NCI-H774 (cell line): ENCODE data around the gene OTOR.
A peak's percentile ranks its signal among the peaks of the same experiment; 100 is the strongest.

Experiments used
- DNase-seq: peaks from one replicate; lab custom pipeline; 2025; lab: John Stamatoyannopoulos, UW

OTOR gene

DNA sequence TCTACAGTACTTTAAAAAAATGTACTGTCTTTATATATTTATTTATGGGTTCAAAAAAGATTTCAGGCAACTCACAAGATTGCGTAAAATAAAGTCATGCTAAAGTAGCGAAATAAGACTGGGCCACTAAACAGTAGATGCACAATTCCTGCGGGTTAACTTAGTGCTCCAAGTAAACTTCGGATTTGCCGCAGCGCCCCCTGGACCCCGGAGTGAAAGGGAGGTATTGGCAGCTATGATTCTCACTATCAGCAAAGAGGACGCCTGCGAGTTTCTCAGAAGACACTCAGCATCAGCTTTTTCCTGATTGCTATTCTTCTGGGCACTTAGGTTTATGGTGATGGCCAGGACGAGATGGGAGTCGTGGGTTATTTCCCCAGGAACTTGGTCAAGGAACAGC, 1.4 kb downstream of the OTOR start:
- DNase-seq = no peak

DNA sequence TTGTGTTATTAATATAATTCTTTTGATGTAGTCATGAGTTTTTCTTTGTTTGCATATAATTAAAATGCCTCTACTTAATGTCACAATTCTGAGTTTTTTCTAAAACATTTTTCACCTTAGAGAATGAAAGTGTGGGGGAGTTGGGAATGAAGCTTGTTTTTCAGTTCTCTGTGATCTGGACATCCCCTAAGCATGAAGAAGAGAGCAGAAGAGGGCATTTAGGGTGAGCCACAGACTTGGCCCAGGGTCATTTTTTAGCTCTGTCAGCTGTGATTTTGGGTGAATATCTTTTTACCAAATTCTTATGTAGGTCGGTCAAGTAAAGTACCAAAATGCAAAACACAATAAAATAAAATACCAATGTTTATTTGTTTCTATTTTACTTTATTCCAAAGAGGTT, 3.9 kb downstream of the OTOR start:
- DNase-seq = no peak

DNA sequence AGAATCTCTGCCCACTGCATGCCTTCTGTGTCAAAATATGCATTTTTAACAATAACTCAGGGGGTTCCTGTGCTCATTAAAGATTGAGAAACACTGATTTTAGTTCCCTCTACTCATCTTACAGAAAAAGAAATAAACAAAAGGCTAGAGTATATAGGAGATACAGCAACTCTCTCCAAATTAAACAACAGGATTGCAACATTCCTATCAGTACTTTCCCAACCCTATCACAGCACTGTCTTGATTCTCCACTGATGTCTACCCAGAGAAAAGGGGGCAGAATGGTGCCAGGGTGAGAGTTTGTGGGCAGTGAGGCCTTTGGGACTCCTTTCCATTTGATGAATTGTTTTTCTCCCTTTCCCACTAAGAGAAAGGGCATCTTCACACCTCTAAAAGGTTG, 4.7 kb downstream of the OTOR start:
- no peak for DNase-seq

DNA sequence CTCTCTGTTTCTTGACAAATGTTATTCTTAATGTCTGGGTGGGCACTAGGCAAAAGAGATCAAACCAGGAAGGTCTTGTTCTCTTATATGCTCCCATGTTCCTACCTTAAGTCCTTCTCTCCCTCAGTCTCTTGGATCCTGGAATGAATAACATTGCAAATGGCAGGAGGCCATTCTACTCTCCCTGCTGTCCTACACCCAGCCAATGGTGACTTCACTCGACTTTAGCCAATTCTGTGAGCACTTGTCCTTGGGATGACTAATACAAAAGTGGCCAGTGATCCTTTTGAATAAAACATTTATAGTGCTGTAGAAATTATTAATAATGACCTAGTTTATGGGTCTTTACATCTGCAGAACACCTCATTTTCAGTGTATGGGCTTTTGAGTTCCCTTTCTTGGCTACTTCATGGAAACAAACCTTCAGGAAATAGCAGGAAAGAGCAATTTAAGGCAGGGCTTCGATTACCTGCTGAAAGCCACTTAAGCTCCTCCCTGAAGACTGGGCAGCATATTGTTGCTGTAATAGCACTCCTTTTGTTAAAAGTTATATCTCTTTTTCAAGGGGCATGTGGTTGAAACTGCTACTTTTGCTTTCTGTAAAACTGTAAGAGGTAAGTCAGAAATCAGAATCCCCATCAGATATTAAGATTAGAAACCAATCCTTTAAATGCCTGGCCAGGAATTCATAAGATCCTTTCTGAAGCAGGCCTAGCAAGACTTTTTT, 10.5 kb downstream of the OTOR start:
- DNase-seq = no peak

DNA sequence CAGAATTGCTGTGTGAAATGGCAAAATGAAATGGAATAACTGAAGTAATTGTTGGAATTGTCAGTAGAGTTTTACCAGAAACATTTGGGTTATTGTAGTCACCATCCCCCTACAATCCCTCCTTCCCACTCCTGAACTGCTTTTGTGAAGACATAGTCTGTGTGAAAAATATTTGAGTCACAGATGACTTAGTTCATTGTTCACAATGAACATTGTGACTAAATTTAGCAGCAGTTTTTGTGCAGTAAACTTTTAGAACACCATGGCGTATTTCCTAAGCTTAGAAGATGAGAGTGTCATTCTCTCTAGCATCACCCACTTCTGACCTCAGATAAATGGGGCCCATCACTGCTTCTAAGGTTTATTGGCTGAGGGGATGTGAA, 11.0 kb downstream of the OTOR start:
- no peak for DNase-seq

DNA sequence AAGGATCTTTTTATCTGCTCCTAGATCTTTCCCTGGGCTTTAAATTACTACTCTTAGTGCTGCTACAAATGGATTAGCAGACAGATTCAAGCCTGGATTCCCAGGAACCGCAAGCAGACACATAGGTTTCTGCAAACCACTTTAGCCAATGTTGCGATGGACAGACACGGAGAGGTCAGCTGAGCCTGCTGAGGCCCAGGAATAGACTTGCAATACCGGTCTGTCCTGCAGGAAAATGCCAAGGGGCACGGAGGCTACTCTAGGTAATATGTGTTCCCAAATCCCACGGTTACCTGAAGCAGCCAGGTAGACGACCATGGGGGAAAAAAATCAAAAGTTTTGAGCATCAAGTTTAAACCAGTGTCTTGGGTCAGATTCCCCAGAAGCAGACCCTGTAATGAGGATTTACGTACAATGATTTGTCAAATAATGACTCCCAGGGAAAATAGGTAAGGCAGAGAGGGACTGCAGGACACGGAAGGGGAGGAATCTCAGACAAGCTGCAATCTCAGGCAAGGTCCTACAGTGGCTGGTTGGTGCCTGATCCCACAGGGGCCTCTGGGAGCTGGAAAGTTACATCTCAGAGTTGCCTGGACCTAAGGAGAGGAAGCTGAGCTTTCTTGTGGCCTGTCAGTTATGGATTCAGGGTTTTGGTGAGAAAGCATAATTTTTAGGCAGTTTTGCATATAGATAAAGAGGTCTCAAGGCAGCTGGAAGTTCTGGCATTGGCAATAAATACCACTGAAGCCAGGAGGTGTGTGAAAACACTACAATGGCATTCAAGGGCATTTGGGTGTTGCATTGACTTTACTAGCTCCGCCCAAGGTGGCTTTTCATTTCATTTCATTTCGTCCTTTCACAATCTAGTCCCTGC, 12.5 kb downstream of the OTOR start:
- no peak for DNase-seq

DNA sequence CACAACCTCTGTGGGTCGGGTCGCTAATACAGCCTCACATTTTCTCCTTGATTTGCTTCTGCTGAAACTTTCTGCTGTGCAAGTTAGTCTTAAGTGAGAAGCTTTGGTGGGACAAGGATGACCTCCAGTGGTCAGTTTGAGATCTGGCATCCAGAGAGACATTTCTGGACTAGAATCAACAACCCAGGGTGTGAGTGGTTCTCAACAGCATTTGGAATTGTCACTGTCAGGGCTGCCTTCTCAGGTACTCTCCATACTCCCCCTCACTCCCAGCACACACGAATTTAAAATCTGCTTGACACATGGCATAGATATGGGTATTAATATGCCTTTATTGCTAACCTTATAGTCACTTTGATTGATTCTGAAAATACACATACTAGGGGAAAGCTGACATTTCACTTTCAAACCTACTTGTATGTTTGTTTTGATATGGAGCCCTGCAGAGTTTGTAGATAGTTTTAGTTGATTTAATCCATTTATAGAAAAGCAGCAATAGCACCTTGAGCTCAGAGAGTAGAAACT, 13.2 kb downstream of the OTOR start:
- peak; percentile 31 for DNase-seq

DNA sequence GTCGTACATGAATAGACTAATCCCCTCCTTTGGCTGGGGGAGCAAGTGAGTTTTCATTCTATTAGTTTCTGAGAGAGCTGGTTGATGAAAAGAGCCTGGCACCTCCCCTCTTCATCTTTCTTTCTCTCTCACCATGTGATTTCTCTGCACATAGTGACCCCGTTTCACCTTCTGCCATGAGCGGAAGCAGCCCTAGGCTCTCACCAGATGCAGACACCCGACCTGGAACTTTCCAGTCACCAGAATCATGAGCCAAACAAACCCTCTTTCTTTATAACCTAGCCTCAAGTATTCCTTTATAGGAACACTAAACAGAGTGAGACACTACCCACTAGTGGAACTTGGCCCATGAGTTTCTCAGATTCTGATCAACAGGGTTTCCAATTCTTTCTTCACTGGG, 16.4 kb downstream of the OTOR start:
- no peak for DNase-seq

DNA sequence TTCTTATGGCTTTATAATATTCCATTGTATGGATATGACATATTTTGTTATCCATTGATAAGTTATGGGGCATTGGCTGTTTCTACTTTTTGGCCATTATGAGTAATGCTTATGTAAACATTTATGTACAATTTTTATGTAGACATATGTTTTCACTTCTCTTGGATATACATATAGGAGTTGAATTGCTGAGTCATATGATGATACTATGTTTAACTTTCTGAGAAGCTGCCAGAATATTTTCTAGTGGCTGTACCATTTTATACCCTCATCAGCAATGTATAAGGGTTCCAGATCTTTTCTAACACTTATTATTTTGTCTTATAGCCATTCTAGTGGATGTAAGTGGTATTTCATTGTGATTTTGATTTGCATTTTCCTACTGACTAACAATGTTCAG, 23.1 kb downstream of the OTOR start:
- no peak for DNase-seq

DNA sequence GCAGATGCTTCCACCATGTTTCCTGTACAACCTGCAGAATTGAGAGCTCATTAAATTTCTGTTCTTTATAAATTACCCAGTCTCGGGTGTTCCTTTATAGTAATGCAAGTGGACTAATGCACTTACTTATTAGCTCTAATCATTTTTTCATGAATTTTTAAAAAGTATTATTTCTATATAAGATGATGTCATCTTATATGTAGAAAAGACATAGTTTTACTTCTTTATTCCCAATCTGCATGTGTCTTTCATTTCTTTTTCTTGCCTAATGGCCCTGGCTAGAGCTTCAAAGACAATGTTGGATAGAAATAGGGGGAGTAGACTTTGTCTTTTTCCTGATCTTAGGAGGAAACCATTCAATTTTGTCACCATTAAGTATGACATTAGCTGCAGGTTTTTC, 27.8 kb downstream of the OTOR start:
- DNase-seq = no peak

DNA sequence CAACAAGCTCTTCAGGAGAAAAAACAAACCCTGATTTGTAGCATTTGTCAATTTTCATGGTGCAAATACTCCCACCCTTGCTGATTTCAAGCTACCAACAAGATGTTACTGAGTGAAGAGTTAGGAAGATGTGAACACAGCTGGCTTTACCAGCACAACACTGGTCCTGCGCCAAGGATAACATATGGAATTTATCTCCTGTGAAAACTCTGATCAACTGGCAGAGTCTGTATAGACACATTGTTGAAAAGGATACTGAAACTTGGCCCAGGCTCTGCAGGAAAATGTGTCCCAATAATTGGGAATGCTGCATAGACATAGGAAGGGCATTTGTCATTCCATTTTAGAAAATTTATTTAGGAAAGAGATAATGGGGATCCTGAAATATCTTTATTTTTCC, 29.0 kb downstream of the OTOR start:
- DNase-seq = no peak

DNA sequence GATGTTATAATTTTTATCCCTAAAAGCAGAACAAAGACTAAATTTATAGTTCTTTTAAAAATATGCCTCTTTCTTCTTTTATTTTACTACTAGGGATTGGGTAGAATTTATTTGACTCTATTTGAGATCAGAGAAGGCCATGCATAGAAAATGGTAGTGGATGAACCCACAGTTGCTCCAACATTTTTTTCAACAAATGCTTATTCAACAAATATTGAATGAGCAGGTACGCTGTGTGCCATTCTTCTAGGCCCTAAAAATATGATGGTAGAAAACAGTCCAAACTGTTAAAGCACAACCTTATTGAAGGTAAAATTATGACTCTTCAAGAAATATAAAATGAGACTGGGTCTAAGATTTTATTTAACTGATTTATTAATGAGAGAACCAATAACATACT, 30.0 kb downstream of the OTOR start:
- no peak for DNase-seq

DNA sequence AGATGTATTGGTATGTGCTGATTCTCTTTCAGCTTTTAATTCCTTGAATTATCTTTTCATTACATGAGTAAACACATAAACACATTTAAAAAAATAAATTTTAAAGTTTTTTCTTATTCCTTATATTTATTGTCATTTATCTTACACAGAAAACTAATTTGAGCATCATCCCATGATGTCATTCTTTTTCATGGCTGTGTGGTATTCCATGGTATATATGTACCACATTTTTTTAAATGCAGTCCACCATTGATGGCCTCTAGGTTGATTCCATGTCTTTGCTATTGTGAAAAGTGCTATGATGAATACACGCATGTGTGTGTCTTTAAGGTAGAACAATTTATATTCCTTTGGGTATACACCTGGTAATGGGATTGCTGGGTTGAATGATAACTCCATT, 33.3 kb downstream of the OTOR start:
- DNase-seq = no peak

DNA sequence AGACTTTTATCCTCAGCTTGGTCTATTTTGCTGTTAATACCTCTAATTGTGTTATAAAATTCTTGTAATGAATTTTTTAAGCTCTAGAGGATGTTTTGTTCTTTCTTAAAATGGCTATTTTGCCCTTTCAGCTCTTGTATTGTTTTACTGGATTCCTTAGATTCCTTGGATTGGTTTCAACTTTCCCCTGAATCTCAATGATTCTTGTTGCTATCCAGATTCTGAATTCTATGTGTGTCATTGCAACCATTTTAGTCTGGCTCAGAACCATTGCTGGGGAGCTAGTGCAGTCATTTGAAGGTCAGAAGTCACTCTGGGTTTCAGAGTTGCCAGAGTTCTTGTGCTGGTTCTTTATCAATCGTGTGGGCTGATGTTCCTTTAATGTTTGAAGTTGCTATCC, 37.1 kb downstream of the OTOR start:
- no peak for DNase-seq
